HG03039 (cell line): ENCODE results near the gene FCER1G.
A peak's percentile ranks its signal among the peaks of the same experiment; 100 is the strongest.

Source experiments
- ATAC-seq: cut with Tn5 transposase; IDR thresholded peaks from one replicate; pipeline ENCODE4 v1.9.1; 2021; ENCODE audit warnings: mild to moderate bottlenecking, moderate library complexity; ENCODE audit not compliant: unreplicated experiment

The FCER1G gene

DNA sequence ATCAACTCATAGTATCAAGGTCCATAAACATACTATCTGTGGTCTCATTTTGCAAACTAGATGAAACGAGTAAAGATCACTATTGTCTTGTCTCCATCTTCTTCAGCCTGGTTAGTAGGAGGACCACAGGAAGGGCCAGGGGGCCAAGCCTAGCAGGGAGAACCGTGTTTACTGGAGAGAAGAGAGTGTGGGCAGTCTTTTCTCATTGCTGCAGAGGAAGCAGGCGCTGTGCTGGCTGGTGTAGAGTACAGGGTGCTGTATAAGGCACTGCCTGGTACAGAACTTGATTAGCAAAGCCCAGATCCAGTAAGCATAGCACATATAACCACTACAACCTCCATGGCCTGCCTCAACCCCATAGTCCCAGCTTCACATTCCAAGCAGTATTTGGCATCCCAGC lies 27.8 kb upstream of the FCER1G start:
- no peak for ATAC-seq

DNA sequence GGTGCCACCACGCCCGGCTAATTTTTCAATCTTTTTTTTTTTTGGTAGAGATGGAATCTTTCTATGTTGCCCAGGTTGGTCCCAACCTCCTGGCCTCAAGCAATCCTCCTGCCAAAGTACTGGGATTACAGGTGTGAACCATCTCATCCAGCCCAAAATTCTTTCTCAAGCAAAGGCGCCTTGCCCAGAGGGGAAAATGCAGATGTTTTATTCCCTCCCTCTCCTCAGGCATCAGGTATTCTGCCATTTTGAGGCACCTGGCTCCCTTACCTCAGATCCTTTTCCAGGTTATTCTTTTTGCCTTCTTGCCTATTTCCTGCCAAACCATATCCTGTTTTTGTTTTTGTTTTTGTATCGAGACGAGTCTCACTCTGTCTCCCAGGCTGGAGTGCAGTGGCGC lies 26.7 kb upstream of the FCER1G start:
- ATAC-seq: no peak

DNA sequence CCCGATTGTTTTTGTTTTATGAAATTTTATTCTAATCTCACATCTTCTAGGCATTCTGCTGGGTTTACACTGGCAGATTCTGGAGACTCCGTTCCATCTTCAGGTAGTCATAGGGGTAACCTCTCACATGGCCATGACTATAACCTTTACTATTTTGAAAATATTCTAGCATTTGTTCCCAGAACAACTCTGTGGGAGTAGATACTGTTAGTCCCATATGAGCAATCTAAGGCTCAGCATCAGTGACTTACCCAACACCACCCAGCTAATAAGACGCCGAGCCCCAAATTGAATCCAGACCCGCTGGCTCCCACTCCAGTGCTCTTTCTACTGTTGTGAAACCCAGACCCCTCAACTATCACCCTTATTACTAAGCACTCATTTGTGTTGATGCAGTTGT lies 26.1 kb upstream of the FCER1G start:
- no peak for ATAC-seq

DNA sequence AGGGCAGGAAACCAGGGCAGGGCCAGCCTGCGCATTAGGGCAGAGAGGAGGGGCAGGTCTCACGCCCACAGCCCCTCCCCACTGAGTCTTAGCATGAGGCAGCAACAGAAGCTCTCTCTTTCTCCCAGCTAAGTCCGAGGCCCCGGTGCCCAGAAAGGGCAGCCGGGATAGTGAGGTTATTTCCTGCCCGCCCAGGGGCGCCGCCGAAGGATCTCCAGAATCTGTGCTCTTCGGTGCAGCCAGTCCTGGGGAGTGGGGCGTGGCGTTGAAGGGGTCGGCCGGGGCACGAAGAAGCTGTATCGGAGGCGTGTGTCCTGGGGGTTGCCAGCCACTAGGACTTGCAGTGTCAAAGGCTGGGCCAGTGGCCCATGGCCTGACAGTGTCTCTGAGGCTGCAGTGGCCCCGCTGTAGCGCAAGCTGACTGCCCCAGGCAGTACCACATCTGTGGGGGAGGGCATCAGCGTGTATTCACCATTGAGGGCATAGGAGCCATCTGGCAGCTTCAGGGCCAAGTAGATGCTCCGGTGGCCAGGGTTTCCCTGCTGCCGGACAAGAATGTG lies 24.1 kb upstream of the FCER1G start:
- no peak for ATAC-seq

DNA sequence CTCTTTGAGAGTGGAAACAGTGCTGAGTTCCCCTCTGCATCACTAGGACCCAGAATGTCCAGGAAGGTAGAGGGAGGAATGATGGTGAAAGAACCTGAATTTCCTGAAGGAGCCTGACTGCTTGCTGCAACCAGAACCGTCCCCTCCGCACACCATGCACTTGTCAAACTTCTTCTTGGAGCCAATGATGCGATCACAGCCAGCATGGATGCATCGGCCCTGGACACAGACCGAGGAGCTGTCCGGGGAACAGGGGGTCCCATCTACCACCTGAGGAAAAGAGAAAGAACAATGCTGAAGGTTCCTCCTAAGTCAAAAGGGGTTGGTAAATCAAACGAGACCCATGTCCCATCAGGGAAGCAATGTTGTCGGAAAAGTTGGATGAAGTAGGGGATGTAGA lies 23.1 kb upstream of the FCER1G start:
- ATAC-seq: no peak

- peak; percentile 42 for ATAC-seq
Measured at GRCh38 chr1:161192476-161193465, 22.3 kb upstream of the FCER1G start.

DNA sequence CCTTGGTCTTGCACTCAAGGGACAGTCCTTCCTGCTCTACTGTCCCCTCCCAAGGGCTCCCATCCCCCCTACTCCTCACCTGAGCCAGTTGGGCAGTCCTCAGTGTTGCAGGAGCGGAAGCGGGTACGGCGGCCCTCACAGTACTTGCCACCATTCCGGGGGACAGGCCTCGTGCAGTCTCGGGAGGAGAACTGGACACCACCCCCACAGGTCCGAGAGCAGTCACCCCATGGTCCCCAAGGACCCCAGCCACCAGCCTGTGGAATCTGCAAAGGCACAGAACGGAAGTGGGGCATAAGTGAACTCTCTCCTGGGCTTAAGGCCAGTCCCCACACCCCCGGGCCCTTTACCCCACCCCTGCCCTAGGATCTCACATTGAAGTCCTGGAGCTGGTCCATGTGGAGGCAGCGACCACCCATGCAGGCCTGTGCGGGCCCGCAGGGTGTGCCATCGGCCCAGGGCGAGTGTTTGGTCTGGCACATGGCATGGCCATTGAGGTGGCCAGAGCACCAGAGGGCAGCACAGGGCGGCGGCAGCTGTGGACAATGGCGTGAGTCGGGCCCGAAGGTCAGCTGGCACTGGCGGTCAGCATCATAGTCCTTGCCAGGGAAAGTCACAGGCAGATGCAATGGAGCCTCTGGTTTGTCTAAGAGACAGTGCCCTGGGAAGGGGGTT lies 21.4 kb upstream of the FCER1G start:
- no peak for ATAC-seq

DNA sequence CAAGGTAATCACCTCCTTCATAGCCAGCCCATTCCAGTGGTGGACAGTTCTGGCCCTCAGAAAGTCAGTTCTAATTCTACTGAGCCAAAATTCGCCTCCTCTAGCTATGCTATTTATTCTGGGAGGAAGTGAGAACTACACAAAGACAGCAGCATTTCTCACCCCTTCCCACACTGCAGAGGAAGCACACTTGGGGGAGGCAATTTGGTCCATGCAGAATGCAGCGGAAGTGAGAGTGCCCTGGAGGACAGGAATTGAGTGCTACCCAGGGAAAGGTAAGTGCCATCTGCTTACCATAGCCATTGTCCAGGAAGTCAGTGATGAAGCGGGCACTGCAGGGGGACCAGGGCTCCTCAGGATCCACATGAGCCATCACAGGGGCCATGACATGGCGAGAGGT lies 19.9 kb upstream of the FCER1G start:
- ATAC-seq: no peak

DNA sequence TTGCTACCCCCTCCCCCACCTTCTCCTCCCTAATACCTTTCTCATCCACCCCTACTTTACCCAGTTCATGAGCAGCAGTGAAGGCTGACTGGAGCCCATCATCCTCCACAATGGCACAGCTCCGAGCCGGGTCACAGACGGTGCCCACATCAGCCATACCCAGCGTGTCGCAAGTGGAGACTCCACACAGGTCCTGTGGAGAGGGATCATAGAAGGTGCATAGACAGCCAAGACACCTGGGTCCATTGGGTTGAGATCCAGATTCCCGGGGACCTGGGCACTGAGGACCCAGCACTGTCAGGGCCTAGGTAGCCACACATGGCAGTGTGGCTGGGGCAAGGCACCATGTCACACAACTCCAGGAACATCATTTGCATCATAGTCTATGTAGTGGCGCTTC lies 19.0 kb upstream of the FCER1G start:
- ATAC-seq: no peak

- ATAC-seq: no peak
Measured at GRCh38 chr1:161196521-161197451, 18.3 kb upstream of the FCER1G start.

DNA sequence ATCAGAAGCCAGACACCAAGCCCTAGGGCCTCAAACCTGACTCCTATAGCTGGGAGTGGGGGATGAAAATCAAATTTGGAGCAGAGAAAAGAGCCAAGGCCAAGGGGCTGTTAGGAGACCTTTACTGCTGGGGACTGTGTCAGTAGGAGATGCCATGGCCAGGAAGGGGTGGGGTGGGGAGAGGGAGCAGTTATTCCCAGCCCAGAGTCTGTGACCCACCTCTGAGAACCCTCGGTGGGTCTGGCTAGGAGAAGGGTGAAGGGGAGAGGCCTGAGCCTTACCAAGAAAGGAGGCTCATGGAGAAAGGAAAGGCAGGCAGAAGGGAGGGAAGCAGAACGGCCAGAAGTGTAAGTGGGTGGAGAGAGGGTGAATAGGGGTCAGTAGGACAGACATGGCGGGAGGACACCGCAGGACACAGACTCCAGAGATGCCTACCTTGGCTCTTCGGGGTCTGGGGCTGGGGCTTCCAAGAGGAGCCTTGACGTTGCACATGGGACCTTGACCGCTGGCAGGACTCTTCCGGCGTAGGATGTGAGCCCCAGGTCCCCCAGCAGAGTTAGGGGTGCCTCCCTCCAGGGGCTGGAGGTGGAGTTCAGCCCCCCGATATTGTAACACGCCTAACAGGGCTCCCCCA lies 17.4 kb upstream of the FCER1G start:
- no peak for ATAC-seq

GRCh38 chr1:161198194-161198896 lies 16.8 kb upstream of the FCER1G start:
- ATAC-seq: no peak

DNA sequence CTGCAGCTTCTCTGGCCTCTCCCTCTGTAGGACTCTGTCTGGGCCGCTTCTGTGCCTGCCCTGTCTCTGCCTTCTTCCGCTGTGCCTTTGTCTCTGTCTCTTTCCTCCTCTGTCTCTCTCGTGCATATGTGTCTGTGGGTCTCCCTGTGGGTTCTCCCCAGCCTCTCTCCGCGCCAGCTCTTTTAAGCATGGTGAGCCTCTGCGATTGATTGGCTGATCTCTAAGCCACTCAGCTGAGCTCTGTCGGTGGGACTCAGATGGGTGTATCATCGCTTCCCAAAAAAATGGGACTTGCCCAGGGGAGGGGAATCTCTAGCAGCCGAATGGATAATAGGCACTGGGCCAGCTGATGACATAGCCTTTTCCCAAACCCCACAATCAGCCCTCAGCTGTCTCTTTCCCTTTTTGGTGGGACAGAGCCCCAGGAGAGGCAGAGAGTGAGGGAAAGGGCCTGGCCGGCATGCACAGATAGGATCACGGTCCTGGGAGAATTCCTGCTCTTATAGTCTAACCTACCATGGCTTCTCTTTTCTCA lies 16.1 kb upstream of the FCER1G start, which contains the start of gene ADAMTS4:
Gene ADAMTS4, minus strand, starts transcription at position 158 of the 535 bp plus-strand sequence. CDS start 427 bp downstream, outside the sequence.
- ATAC-seq: no peak

GRCh38 chr1:161199506-161200139 lies 15.5 kb upstream of the FCER1G start:
- ATAC-seq: no peak

- ATAC-seq: no peak
Measured at GRCh38 chr1:161200421-161200991, 14.6 kb upstream of the FCER1G start.

- no peak for ATAC-seq
Measured at GRCh38 chr1:161200992-161201835, 13.9 kb upstream of the FCER1G start.
